Measurements from ENCODE around the gene ANO7.

DNA sequence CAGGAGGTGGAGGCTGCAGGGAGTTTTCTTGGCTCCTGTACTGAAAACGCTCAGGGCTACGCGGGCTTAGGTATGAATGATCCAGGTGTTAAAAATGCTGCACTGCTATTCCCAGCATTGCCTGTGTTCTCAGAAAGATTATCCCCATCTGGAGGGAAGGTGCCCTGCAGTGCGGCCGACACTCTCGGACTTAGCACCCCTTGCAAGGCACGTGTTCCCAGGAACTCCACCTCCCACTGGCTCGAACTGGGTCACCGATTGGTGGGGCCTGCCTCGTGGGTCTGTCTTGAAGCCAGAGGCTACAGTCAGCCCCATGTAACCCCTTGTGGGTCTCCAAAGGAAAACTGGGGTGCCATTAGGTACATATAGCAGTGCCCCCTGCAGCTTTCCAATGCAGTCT is 25.7 kb downstream of the ANO7 start:
- TF ChIP-seq, protein P1, sequence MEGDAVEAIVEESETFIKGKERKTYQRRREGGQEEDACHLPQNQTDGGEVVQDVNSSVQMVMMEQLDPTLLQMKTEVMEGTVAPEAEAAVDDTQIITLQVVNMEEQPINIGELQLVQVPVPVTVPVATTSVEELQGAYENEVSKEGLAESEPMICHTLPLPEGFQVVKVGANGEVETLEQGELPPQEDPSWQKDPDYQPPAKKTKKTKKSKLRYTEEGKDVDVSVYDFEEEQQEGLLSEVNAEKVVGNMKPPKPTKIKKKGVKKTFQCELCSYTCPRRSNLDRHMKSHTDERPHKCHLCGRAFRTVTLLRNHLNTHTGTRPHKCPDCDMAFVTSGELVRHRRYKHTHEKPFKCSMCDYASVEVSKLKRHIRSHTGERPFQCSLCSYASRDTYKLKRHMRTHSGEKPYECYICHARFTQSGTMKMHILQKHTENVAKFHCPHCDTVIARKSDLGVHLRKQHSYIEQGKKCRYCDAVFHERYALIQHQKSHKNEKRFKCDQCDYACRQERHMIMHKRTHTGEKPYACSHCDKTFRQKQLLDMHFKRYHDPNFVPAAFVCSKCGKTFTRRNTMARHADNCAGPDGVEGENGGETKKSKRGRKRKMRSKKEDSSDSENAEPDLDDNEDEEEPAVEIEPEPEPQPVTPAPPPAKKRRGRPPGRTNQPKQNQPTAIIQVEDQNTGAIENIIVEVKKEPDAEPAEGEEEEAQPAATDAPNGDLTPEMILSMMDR (IDR thresholded peaks at IDR 0.05): no peak
- no peak for TF ChIP-seq EZH2 (IDR thresholded peaks at IDR 0.05; ENCODE audit: borderline replicate concordance, insufficient read depth, low read depth, low read length, poor library complexity, severe bottlenecking)

All from B cell (primary cell).